ENCODE data around the gene ZNF440.
"Not testable (repeated sequence)": the region's sequence is repeated elsewhere in the genome, so short reads cannot be mapped to it uniquely, and the experiment has no call there.

Gene ZNF440

DNA sequence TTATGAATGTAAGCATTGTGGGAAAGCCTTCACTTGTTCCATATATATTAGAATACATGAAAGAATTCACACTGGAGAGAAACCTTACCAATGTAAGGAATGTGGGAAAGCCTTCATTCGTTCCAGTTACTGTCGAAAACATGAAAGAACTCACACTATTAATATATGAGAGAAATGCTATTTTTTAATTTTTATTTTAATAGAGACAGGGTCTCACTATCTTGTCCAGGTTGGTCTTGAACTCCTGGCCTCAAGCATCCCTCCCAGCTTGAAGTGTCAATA, 7.0 kb upstream of the ZNF440 start:
- H2AK5ac ChIP-seq (ENCODE audit: low read length), result no peak overlapping the region
- H3K79me2 ChIP-seq (ENCODE audit: control insufficient read depth, insufficient read depth, low read length), result no peaks in the 10 kb centered on the region
- no peak overlapping the region for H3K18ac ChIP-seq (ENCODE audit: low read length)
- H3K4ac ChIP-seq (ENCODE audit: low read depth, low read length), result no peak overlapping the region
- H3K4me1 ChIP-seq (ENCODE audit: control insufficient read depth, low read depth, low read length), result no peaks in the 10 kb centered on the region
- no peak overlapping the region for H3K4me2 ChIP-seq (ENCODE audit: low read length)
- H2BK15ac ChIP-seq (replicated peaks; ENCODE audit: low read depth), result no peak overlapping the region
- H4K5ac ChIP-seq (ENCODE audit: low read length), result no peak overlapping the region
- no peak overlapping the region for H3K27ac ChIP-seq (ENCODE audit: low read depth, low read length)
- DNase-seq, result no peak
- no peak overlapping the region for H3K23ac ChIP-seq (ENCODE audit: low read length)
- no peak overlapping the region for H2BK5ac ChIP-seq (ENCODE audit: low read length)
- H2BK120ac ChIP-seq (ENCODE audit: low read depth, low read length), result no peak overlapping the region
- no peaks in the 10 kb centered on the region for H3K79me1 ChIP-seq (ENCODE audit: low read length)
- no peaks in the 10 kb centered on the region for H3K27me3 ChIP-seq (ENCODE audit: insufficient read depth, low read length, poor library complexity)
- no peak overlapping the region for H4K8ac ChIP-seq (ENCODE audit: low read depth, low read length)
- H3K36me3 ChIP-seq (ENCODE audit: control insufficient read depth, insufficient read depth, low read length), result no peaks in the 10 kb centered on the region
- H3K9ac ChIP-seq (ENCODE audit: low read length), result no peak overlapping the region
- no peak overlapping the region for H3K56ac ChIP-seq (ENCODE audit: low read length)
- no peak overlapping the region for H3K4me3 ChIP-seq (ENCODE audit: low read length)
- no CpG with 5 or more reads among the region's 2 CpGs for WGBS (ENCODE audit: extremely low coverage, insufficient coverage, low lambda C conversion rate)

DNA sequence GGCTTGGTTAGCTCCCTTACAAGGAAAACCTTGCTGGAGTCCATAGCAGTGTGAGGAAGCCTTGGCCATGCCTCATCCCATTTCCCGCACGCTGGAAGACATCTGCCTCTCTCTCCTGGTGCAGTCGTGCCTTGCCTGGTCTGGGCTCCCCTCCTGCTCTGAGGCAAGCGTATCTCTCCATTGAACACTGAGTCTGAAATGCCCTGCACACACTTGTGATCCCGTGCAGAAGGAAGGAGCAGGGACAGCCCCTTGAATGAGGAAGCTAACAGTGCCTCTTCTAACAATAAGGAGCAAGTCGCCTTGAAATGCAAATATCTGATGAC, 407 bp upstream of the ZNF440 start:
- no peak for DNase-seq
- Histone ChIP-seq H3K4me2 (ENCODE audit: low read length) (peak overlapping the region; percentile 63), H3K79me1 (ENCODE audit: low read length) (no peaks in the 10 kb centered on the region), H2AK5ac (ENCODE audit: low read length) (no peak overlapping the region), H4K8ac (ENCODE audit: low read depth, low read length) (no peak overlapping the region), H3K79me2 (ENCODE audit: control insufficient read depth, insufficient read depth, low read length) (no peaks in the 10 kb centered on the region), H3K18ac (ENCODE audit: low read length) (no peak overlapping the region), H3K27me3 (ENCODE audit: insufficient read depth, low read length, poor library complexity) (no peaks in the 10 kb centered on the region), H2BK120ac (ENCODE audit: low read depth, low read length) (no peak overlapping the region), H2BK15ac (replicated peaks; ENCODE audit: low read depth) (no peak overlapping the region), H3K4ac (ENCODE audit: low read depth, low read length) (no peak overlapping the region), H3K23ac (ENCODE audit: low read length) (no peak overlapping the region), H3K4me1 (ENCODE audit: control insufficient read depth, low read depth, low read length) (no peaks in the 10 kb centered on the region), H3K4me3 (ENCODE audit: low read length) (no peak overlapping the region), H4K5ac (ENCODE audit: low read length) (no peak overlapping the region), H3K27ac (ENCODE audit: low read depth, low read length) (no peak overlapping the region), H3K36me3 (ENCODE audit: control insufficient read depth, insufficient read depth, low read length) (no peaks in the 10 kb centered on the region), H3K9ac (ENCODE audit: low read length) (peak overlapping the region; percentile 31), H2BK5ac (ENCODE audit: low read length) (no peak overlapping the region), H3K56ac (ENCODE audit: low read length) (peak overlapping the region; percentile 75)
- no CpG with 5 or more reads among the region's 6 CpGs for WGBS (ENCODE audit: extremely low coverage, insufficient coverage, low lambda C conversion rate)

- H3K4me3 ChIP-seq (ENCODE audit: low read length), result peak overlapping the region; percentile 85
- no peak overlapping the region for H2BK15ac ChIP-seq (replicated peaks; ENCODE audit: low read depth)
- no peak overlapping the region for H3K23ac ChIP-seq (ENCODE audit: low read length)
- H2BK120ac ChIP-seq (ENCODE audit: low read depth, low read length), result no peak overlapping the region
- H3K27ac ChIP-seq (ENCODE audit: low read depth, low read length), result no peak overlapping the region
- H3K79me1 ChIP-seq (ENCODE audit: low read length), result no peaks in the 10 kb centered on the region
- peak overlapping the region; percentile 46 for H3K4ac ChIP-seq (ENCODE audit: low read depth, low read length)
- no peak overlapping the region for H2BK5ac ChIP-seq (ENCODE audit: low read length)
- peak overlapping the region; percentile 81 for H3K18ac ChIP-seq (ENCODE audit: low read length)
- peak; percentile 38 for DNase-seq
- H3K27me3 ChIP-seq (ENCODE audit: insufficient read depth, low read length, poor library complexity), result no peaks in the 10 kb centered on the region
- no peak overlapping the region for H4K5ac ChIP-seq (ENCODE audit: low read length)
- H3K4me1 ChIP-seq (ENCODE audit: control insufficient read depth, low read depth, low read length), result no peaks in the 10 kb centered on the region
- H2AK5ac ChIP-seq (ENCODE audit: low read length), result no peak overlapping the region
- peak overlapping the region; percentile 97 for H3K56ac ChIP-seq (ENCODE audit: low read length)
- H4K8ac ChIP-seq (ENCODE audit: low read depth, low read length), result no peak overlapping the region
- no CpG with 5 or more reads among the region's 13 CpGs for WGBS (ENCODE audit: extremely low coverage, insufficient coverage, low lambda C conversion rate)
- no peaks in the 10 kb centered on the region for H3K79me2 ChIP-seq (ENCODE audit: control insufficient read depth, insufficient read depth, low read length)
- no peaks in the 10 kb centered on the region for H3K36me3 ChIP-seq (ENCODE audit: control insufficient read depth, insufficient read depth, low read length)
- H3K4me2 ChIP-seq (ENCODE audit: low read length), result peak overlapping the region; percentile 16
- H3K9ac ChIP-seq (ENCODE audit: low read length), result peak overlapping the region; percentile 89
These were observed 595 bp downstream of the ZNF440 start for GRCh38 chr19:11814700-11815035.

- Histone ChIP-seq H3K18ac (ENCODE audit: low read length) (no peak overlapping the region), H3K4me2 (ENCODE audit: low read length) (no peak overlapping the region), H3K9ac (ENCODE audit: low read length) (no peak overlapping the region), H3K4me3 (ENCODE audit: low read length) (no peak overlapping the region), H3K56ac (ENCODE audit: low read length) (no peak overlapping the region), H2BK5ac (ENCODE audit: low read length) (no peak overlapping the region), H3K27ac (ENCODE audit: low read depth, low read length) (no peak overlapping the region), H3K4me1 (ENCODE audit: control insufficient read depth, low read depth, low read length) (no peaks in the 10 kb centered on the region), H3K79me1 (ENCODE audit: low read length) (no peaks in the 10 kb centered on the region), H2BK15ac (replicated peaks; ENCODE audit: low read depth) (no peak overlapping the region), H3K36me3 (ENCODE audit: control insufficient read depth, insufficient read depth, low read length) (no peaks in the 10 kb centered on the region), H3K23ac (ENCODE audit: low read length) (no peak overlapping the region), H4K8ac (ENCODE audit: low read depth, low read length) (no peak overlapping the region), H3K79me2 (ENCODE audit: control insufficient read depth, insufficient read depth, low read length) (no peaks in the 10 kb centered on the region), H2BK120ac (ENCODE audit: low read depth, low read length) (no peak overlapping the region), H4K5ac (ENCODE audit: low read length) (no peak overlapping the region), H2AK5ac (ENCODE audit: low read length) (no peak overlapping the region), H3K27me3 (ENCODE audit: insufficient read depth, low read length, poor library complexity) (no peaks in the 10 kb centered on the region), H3K4ac (ENCODE audit: low read depth, low read length) (no peak overlapping the region)
- no CpG with 5 or more reads among the region's 5 CpGs for WGBS (ENCODE audit: extremely low coverage, insufficient coverage, low lambda C conversion rate)
- DNase-seq, result no peak
These were observed 7.5 kb downstream of the ZNF440 start for GRCh38 chr19:11821474-11822109.

- not testable (repeated sequence) for H3K56ac ChIP-seq (ENCODE audit: low read length); H2AK5ac ChIP-seq (ENCODE audit: low read length); H3K79me1 ChIP-seq (ENCODE audit: low read length); H2BK15ac ChIP-seq (replicated peaks; ENCODE audit: low read depth); H3K23ac ChIP-seq (ENCODE audit: low read length); H2BK120ac ChIP-seq (ENCODE audit: low read depth, low read length); H4K8ac ChIP-seq (ENCODE audit: low read depth, low read length); H3K4ac ChIP-seq (ENCODE audit: low read depth, low read length); H3K9ac ChIP-seq (ENCODE audit: low read length); H3K4me2 ChIP-seq (ENCODE audit: low read length); DNase-seq; H2BK5ac ChIP-seq (ENCODE audit: low read length); H3K79me2 ChIP-seq (ENCODE audit: control insufficient read depth, insufficient read depth, low read length); H3K4me1 ChIP-seq (ENCODE audit: control insufficient read depth, low read depth, low read length); H3K27me3 ChIP-seq (ENCODE audit: insufficient read depth, low read length, poor library complexity); H3K27ac ChIP-seq (ENCODE audit: low read depth, low read length); H3K4me3 ChIP-seq (ENCODE audit: low read length); H4K5ac ChIP-seq (ENCODE audit: low read length); H3K36me3 ChIP-seq (ENCODE audit: control insufficient read depth, insufficient read depth, low read length); H3K18ac ChIP-seq (ENCODE audit: low read length)
- WGBS (ENCODE audit: extremely low coverage, insufficient coverage, low lambda C conversion rate), result no CpG with 5 or more reads among the region's 7 CpGs
These were observed 15.1 kb downstream of the ZNF440 start for GRCh38 chr19:11828957-11829876.
